Neuronal stem cell (in vitro differentiated cells): Measurements from ENCODE around the gene DCTN3.
A peak's percentile ranks its signal among the peaks of the same experiment; 100 is the strongest.

Source experiments
- DNase-seq: peaks from one replicate; pipeline ENCODE4 v3.0.0-alpha.2; 2013; ENCODE audit warnings: low spot score
- H2AFZ ChIP-seq: one replicate; pipeline ENCODE4 v1.6.1; 2013; ENCODE audit warnings: mild to moderate bottlenecking, low read length, inconsistent platforms
- H2AK5ac ChIP-seq: 2 replicates; pipeline ENCODE4 v1.6.1; 2013; ENCODE audit warnings: low read depth, mild to moderate bottlenecking, inconsistent platforms, low read length, moderate library complexity, mixed read lengths
- H2BK120ac ChIP-seq: 2 replicates; pipeline ENCODE4 v1.6.1; 2013; ENCODE audit warnings: low read depth, mild to moderate bottlenecking, inconsistent platforms, low read length, moderate library complexity, mixed read lengths
- H2BK12ac ChIP-seq: one replicate; pipeline ENCODE4 v1.6.1; 2013; ENCODE audit warnings: low read length, inconsistent platforms
- H2BK15ac ChIP-seq: 2 replicates; pipeline ENCODE4 v1.6.1; 2013; ENCODE audit warnings: mild to moderate bottlenecking, low read length, inconsistent platforms, mixed read lengths
- H2BK5ac ChIP-seq: one replicate; pipeline ENCODE4 v1.6.1; 2013; ENCODE audit warnings: inconsistent platforms, mild to moderate bottlenecking, low read length, moderate library complexity
- H3K14ac ChIP-seq: one replicate; pipeline ENCODE4 v1.6.1; 2013; ENCODE audit warnings: low read length, inconsistent platforms
- H3K18ac ChIP-seq: 2 replicates; pipeline ENCODE4 v1.6.1; 2013; ENCODE audit warnings: low read length, inconsistent platforms
- H3K23ac ChIP-seq: 2 replicates; pipeline ENCODE4 v1.6.1; 2013; ENCODE audit warnings: low read depth, mild to moderate bottlenecking, mixed read lengths, low read length, inconsistent platforms; ENCODE audit not compliant: poor library complexity
- H3K27ac ChIP-seq: replicated peaks from 3 replicates; pipeline ENCODE4 v1.5.1; 2013; ENCODE audit warnings: low read length, inconsistent platforms
- H3K27me3 ChIP-seq, 3 experiments: 2 replicates each; pipeline ENCODE4 v1.6.1; 2013; ENCODE audit warnings: low read length in 3 of 3, mild to moderate bottlenecking in 2 of 3, inconsistent platforms in 1 of 3, low read depth in 1 of 3, mixed read lengths in 1 of 3, moderate library complexity in 1 of 3; ENCODE audit not compliant: control insufficient read depth in 3 of 3, insufficient read depth in 3 of 3
- H3K36me3 ChIP-seq, 2 donors: replicated peaks in 1 of 2; 2 replicates each; pipeline ENCODE4 v1.6.1; 2013; ENCODE audit warnings: low read length in 2 of 2; ENCODE audit not compliant: control insufficient read depth in 2 of 2, insufficient read depth in 2 of 2
- H3K4ac ChIP-seq: 2 replicates; pipeline ENCODE4 v1.6.1; 2013; ENCODE audit warnings: inconsistent platforms, mild to moderate bottlenecking, low read length, moderate library complexity
- H3K4me1 ChIP-seq, 2 donors: 1 replicate in 1 of 2; 2 replicates in 1 of 2; pipeline ENCODE4 v1.6.1; 2013; ENCODE audit warnings: low read length in 2 of 2, low read depth in 1 of 2; ENCODE audit not compliant: control insufficient read depth in 2 of 2, insufficient read depth in 1 of 2
- H3K4me2 ChIP-seq: one replicate; pipeline ENCODE4 v1.6.1; 2013; ENCODE audit warnings: mild to moderate bottlenecking, low read length, inconsistent platforms; ENCODE audit not compliant: insufficient read depth, poor library complexity, severe bottlenecking
- H3K4me3 ChIP-seq, 2 donors: 2 replicates each; pipeline ENCODE4 v1.5.1; 2013; ENCODE audit warnings: low read length in 2 of 2, mild to moderate bottlenecking in 2 of 2, inconsistent platforms in 1 of 2, moderate library complexity in 1 of 2
- H3K79me1 ChIP-seq: one replicate; pipeline ENCODE4 v1.6.1; 2013; ENCODE audit warnings: low read depth, mild to moderate bottlenecking, inconsistent platforms, low read length, moderate library complexity
- H3K9ac ChIP-seq: one replicate; pipeline ENCODE4 v1.6.1; 2013; ENCODE audit warnings: mild to moderate bottlenecking, low read depth, low read length, inconsistent platforms; ENCODE audit not compliant: poor library complexity
- H3K9me3 ChIP-seq, 2 donors: replicated peaks in 1 of 2; 2 replicates each; pipeline versions ENCODE3 to v1.6.1; 2013; ENCODE audit warnings: low read length in 2 of 2, mild to moderate bottlenecking in 2 of 2, inconsistent platforms in 1 of 2, low read depth in 1 of 2, mixed read lengths in 1 of 2, moderate library complexity in 1 of 2; ENCODE audit not compliant: control insufficient read depth in 2 of 2, insufficient read depth in 1 of 2
- H4K8ac ChIP-seq: one replicate; pipeline ENCODE4 v1.6.1; 2013; ENCODE audit warnings: low read depth, mild to moderate bottlenecking, inconsistent platforms, low read length, moderate library complexity
- H4K91ac ChIP-seq: one replicate; pipeline ENCODE4 v1.6.1; 2013; ENCODE audit warnings: low read length, low read depth, mild to moderate bottlenecking, inconsistent platforms; ENCODE audit not compliant: poor library complexity
- WGBS, 2 donors: extraction: QIAGEN DNeasy Blood & Tissue Kit; methylation state at CpG; one replicate each; pipeline ENCODE4 v1.1.7; 2013; ENCODE audit warnings: missing lambda C conversion rate in 2 of 2, mixed read lengths in 1 of 2; ENCODE audit not compliant: insufficient read length in 2 of 2, insufficient replicate concordance in 1 of 2; ENCODE audit errors: extremely low coverage in 2 of 2; 5-methylcytosine and 5-hydroxymethylcytosine counted together

Gene DCTN3

GRCh38 chr9:34601937-34602573, 18.2 kb downstream of the DCTN3 start:
- H2BK15ac ChIP-seq = no peak overlapping the region
- WGBS, 2 donors = no CpG with 5 or more reads among the region's 6 CpGs
- H3K4me1 ChIP-seq = peaks cover 2 to 15% of the 10 kb centered on the region in 2 donors
- H3K36me3 ChIP-seq = no peaks in the 10 kb centered on the region
- no peak overlapping the region for H3K4ac ChIP-seq
- H3K79me1 ChIP-seq = no peaks in the 10 kb centered on the region
- no peak overlapping the region for H3K14ac ChIP-seq
- no peak overlapping the region for H4K91ac ChIP-seq
- H2AFZ ChIP-seq = no peak overlapping the region
- no peak overlapping the region for H3K23ac ChIP-seq
- H3K27me3 ChIP-seq = peaks cover 0 to 8% (median 0%) of the 10 kb centered on the region in 3 experiments
- H2AK5ac ChIP-seq = no peak overlapping the region
- no peak overlapping the region for H3K9ac ChIP-seq
- no peak overlapping the region for H2BK120ac ChIP-seq
- no peak overlapping the region for H2BK5ac ChIP-seq
- H3K18ac ChIP-seq = peak overlapping the region; percentile 6
- DNase-seq = no peak
- no peak overlapping the region for H3K4me3 ChIP-seq
- H2BK12ac ChIP-seq = no peak overlapping the region
- H4K8ac ChIP-seq = no peak overlapping the region
- no peak overlapping the region for H3K27ac ChIP-seq
- H3K9me3 ChIP-seq = no peaks in the 10 kb centered on the region
- H3K4me2 ChIP-seq = no peak overlapping the region

- Histone ChIP-seq H2AK5ac (no peak overlapping the region), H3K4me2 (no peak overlapping the region), H3K23ac (no peak overlapping the region), H4K8ac (no peak overlapping the region), H3K9ac (no peak overlapping the region), H2BK12ac (no peak overlapping the region), H3K36me3 (no peaks in the 10 kb centered on the region), H3K4me3 (no peak overlapping the region), H3K9me3 (no peaks in the 10 kb centered on the region), H3K18ac (peak overlapping the region; percentile 25), H2BK5ac (no peak overlapping the region), H3K4me1 (peaks cover 2 to 15% of the 10 kb centered on the region in 2 donors), H3K27ac (no peak overlapping the region), H2AFZ (no peak overlapping the region), H3K14ac (no peak overlapping the region), H3K4ac (no peak overlapping the region), H3K27me3 (peaks cover 0 to 11% (median 0%) of the 10 kb centered on the region in 3 experiments), H4K91ac (no peak overlapping the region), H3K79me1 (no peaks in the 10 kb centered on the region), H2BK15ac (no peak overlapping the region), H2BK120ac (no peak overlapping the region)
- no CpG with 5 or more reads among the region's 1 CpG for WGBS, 2 donors
- no peak for DNase-seq
Measured at GRCh38 chr9:34600908-34601307, 19.4 kb downstream of the DCTN3 start.

GRCh38 chr9:34599546-34599945, 20.7 kb downstream of the DCTN3 start:
- H3K36me3 ChIP-seq = no peaks in the 10 kb centered on the region
- no peak overlapping the region for H2BK12ac ChIP-seq
- H3K79me1 ChIP-seq = no peaks in the 10 kb centered on the region
- H2AFZ ChIP-seq = no peak overlapping the region
- no peaks in the 10 kb centered on the region for H3K9me3 ChIP-seq
- no peak overlapping the region for H3K4ac ChIP-seq
- no peak overlapping the region for H4K8ac ChIP-seq
- H2AK5ac ChIP-seq = no peak overlapping the region
- no CpG with 5 or more reads among the region's 1 CpG for WGBS, 2 donors
- no peak for DNase-seq
- H3K4me1 ChIP-seq = peaks cover 2 to 15% of the 10 kb centered on the region in 2 donors
- H3K4me2 ChIP-seq = no peak overlapping the region
- H3K23ac ChIP-seq = no peak overlapping the region
- no peak overlapping the region for H2BK15ac ChIP-seq
- no peak overlapping the region for H3K9ac ChIP-seq
- no peak overlapping the region for H2BK5ac ChIP-seq
- no peak overlapping the region for H3K27ac ChIP-seq
- no peak overlapping the region for H2BK120ac ChIP-seq
- H3K27me3 ChIP-seq = peaks cover 0 to 10% (median 0%) of the 10 kb centered on the region in 3 experiments
- no peak overlapping the region for H3K18ac ChIP-seq
- H4K91ac ChIP-seq = no peak overlapping the region
- H3K4me3 ChIP-seq = no peak overlapping the region
- no peak overlapping the region for H3K14ac ChIP-seq

GRCh38 chr9:34594177-34594576, 26.1 kb downstream of the DCTN3 start:
- Histone ChIP-seq H3K4me3 (no peak overlapping the region), H3K4me1 (peaks cover 16 to 23% of the 10 kb centered on the region in 2 donors), H2BK15ac (no peak overlapping the region), H3K27me3 (peaks cover 4 to 37% (median 29%) of the 10 kb centered on the region in 3 experiments), H2AK5ac (no peak overlapping the region), H3K9ac (no peak overlapping the region), H3K4ac (no peak overlapping the region), H3K79me1 (peaks cover under 1% of the 10 kb centered on the region), H2BK120ac (no peak overlapping the region), H3K9me3 (no peaks in the 10 kb centered on the region), H3K4me2 (no peak overlapping the region), H2BK5ac (no peak overlapping the region), H3K18ac (no peak overlapping the region), H3K36me3 (no peaks in the 10 kb centered on the region), H3K14ac (no peak overlapping the region), H4K8ac (no peak overlapping the region), H3K23ac (no peak overlapping the region), H4K91ac (no peak overlapping the region), H3K27ac (no peak overlapping the region), H2AFZ (no peak overlapping the region), H2BK12ac (no peak overlapping the region)
- no peak for DNase-seq
- WGBS, 2 donors = no CpG with 5 or more reads among the region's 9 CpGs
